ENCODE measurements around the gene HSPH1.

DNA sequence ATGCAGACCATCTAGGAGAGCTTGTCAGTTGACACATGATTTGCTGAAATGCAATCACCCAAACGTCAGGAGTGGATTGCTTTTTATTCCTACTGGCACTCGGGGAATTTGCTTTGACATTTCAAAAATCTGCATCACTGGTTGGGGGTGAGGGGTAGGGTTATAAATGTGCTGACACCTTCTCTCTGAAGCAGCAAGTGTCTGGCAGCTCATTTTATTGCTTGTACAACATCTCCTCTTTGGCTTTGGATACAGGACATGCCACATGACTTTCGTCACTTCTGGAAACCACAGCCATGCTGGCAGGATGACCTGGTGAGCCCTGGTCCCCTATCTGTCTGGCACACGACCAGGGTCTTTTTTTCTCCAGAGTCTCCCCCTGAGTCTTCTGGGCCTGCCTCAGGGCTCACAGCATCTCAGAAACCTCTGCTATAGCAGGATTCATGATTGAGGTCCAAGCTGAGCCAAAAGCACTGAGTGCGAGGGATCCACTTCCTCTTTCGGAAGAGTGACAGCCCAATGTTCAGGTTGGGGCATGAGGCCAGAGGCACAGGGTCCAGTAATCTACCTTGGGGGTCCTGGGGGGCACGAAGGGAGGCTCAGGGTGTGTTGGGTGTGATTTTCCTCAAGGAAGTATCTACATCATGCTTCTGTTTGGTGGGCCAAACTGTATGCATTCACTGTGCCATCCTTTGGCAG lies 60.1 kb downstream of the HSPH1 start:
- TF ChIP-seq, protein P1, sequence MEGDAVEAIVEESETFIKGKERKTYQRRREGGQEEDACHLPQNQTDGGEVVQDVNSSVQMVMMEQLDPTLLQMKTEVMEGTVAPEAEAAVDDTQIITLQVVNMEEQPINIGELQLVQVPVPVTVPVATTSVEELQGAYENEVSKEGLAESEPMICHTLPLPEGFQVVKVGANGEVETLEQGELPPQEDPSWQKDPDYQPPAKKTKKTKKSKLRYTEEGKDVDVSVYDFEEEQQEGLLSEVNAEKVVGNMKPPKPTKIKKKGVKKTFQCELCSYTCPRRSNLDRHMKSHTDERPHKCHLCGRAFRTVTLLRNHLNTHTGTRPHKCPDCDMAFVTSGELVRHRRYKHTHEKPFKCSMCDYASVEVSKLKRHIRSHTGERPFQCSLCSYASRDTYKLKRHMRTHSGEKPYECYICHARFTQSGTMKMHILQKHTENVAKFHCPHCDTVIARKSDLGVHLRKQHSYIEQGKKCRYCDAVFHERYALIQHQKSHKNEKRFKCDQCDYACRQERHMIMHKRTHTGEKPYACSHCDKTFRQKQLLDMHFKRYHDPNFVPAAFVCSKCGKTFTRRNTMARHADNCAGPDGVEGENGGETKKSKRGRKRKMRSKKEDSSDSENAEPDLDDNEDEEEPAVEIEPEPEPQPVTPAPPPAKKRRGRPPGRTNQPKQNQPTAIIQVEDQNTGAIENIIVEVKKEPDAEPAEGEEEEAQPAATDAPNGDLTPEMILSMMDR (IDR thresholded peaks at IDR 0.05; ENCODE audit: low read length), result no peak
- no peak for TF ChIP-seq EZH2phosphoT487 (IDR thresholded peaks at IDR 0.05; ENCODE audit: low read length)
